Measurements from ENCODE around the gene GSC. TPM values are rescaled to one million over a fixed set of nuclear protein-coding genes. Genes with fewer than 3 reads are reported as not detected.

Gene GSC
- total and polyA plus RNA-seq, 2 experiments from 2014 or later, result 0.27 to 0.97 TPM

- ATAC-seq (no peak), DNase-seq (ENCODE audit: low spot score) (no peak)
- Mint-ChIP-seq H3K27ac (no peak overlapping the region), H3K36me3 (ENCODE audit: low read depth) (no peaks in the 10 kb centered on the region), H3K4me3 (no peak overlapping the region), H3K9me3 (no peaks in the 10 kb centered on the region), H3K4me1 (no peaks in the 10 kb centered on the region), H3K27me3 (ENCODE audit: insufficient read depth, low read depth, poor library complexity) (peaks cover 7% of the 10 kb centered on the region)
- H3K27ac ChIP-seq (ENCODE audit: low read depth), result no peak overlapping the region
- H3K79me2 ChIP-seq (replicated peaks; ENCODE audit: insufficient read depth), result no peaks in the 10 kb centered on the region
- no peaks in the 10 kb centered on the region for H3K27me3 ChIP-seq (ENCODE audit: insufficient read depth)
- no peak overlapping the region for H3K4me3 ChIP-seq
- no peak overlapping the region for H2AFZ ChIP-seq
- no peaks in the 10 kb centered on the region for H3K9me2 ChIP-seq (ENCODE audit: insufficient read depth)
- TF ChIP-seq, protein P1, sequence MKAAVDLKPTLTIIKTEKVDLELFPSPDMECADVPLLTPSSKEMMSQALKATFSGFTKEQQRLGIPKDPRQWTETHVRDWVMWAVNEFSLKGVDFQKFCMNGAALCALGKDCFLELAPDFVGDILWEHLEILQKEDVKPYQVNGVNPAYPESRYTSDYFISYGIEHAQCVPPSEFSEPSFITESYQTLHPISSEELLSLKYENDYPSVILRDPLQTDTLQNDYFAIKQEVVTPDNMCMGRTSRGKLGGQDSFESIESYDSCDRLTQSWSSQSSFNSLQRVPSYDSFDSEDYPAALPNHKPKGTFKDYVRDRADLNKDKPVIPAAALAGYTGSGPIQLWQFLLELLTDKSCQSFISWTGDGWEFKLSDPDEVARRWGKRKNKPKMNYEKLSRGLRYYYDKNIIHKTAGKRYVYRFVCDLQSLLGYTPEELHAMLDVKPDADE (IDR thresholded peaks at IDR 0.05), result no peak
- TF ChIP-seq NANOG (IDR thresholded peaks at IDR 0.05; ENCODE audit: borderline replicate concordance) (no peak), CREB1 (CRISPR knock-in tag; IDR thresholded peaks at IDR 0.05; ENCODE audit: low read depth) (no peak), STAT1 (IDR thresholded peaks at IDR 0.05; ENCODE audit: unreplicated experiment) (no peak), ZNF114 (CRISPR knock-in tag; IDR thresholded peaks at IDR 0.05) (no peak), ZNF331 (CRISPR knock-in tag; IDR thresholded peaks at IDR 0.05; ENCODE audit: low read depth) (no peak), JUNB (IDR thresholded peaks at IDR 0.05; ENCODE audit: unreplicated experiment) (no peak), POLR2AphosphoS5 (IDR thresholded peaks at IDR 0.05; ENCODE audit: low read depth) (no peak), EZH2 (IDR thresholded peaks at IDR 0.05; ENCODE audit: low read depth, unreplicated experiment) (no peak), EZH2phosphoT487 (IDR thresholded peaks at IDR 0.05; ENCODE audit: unreplicated experiment) (no peak)
- TF ChIP-seq, protein P2, sequence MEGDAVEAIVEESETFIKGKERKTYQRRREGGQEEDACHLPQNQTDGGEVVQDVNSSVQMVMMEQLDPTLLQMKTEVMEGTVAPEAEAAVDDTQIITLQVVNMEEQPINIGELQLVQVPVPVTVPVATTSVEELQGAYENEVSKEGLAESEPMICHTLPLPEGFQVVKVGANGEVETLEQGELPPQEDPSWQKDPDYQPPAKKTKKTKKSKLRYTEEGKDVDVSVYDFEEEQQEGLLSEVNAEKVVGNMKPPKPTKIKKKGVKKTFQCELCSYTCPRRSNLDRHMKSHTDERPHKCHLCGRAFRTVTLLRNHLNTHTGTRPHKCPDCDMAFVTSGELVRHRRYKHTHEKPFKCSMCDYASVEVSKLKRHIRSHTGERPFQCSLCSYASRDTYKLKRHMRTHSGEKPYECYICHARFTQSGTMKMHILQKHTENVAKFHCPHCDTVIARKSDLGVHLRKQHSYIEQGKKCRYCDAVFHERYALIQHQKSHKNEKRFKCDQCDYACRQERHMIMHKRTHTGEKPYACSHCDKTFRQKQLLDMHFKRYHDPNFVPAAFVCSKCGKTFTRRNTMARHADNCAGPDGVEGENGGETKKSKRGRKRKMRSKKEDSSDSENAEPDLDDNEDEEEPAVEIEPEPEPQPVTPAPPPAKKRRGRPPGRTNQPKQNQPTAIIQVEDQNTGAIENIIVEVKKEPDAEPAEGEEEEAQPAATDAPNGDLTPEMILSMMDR (conservative IDR thresholded peaks at IDR 0.05; ENCODE audit: low read depth in 2 of 2), result no peak
- no peaks in the 10 kb centered on the region for H3K36me3 ChIP-seq (ENCODE audit: insufficient read depth)
- H3K4me1 ChIP-seq (ENCODE audit: insufficient read depth), result no peaks in the 10 kb centered on the region
- H4K20me1 ChIP-seq (replicated peaks; ENCODE audit: insufficient read depth), result no peaks in the 10 kb centered on the region
- H3K4me2 ChIP-seq, result no peak overlapping the region
- no peaks in the 10 kb centered on the region for H3F3A ChIP-seq (replicated peaks; ENCODE audit: low read depth)
Observed at GRCh38 chr14:94751321-94751720, 18.6 kb downstream of the GSC start.

GRCh38 chr14:94750371-94750770, 19.5 kb downstream of the GSC start:
- Histone ChIP-seq H4K20me1 (replicated peaks; ENCODE audit: insufficient read depth) (no peaks in the 10 kb centered on the region), H3F3A (replicated peaks; ENCODE audit: low read depth) (no peaks in the 10 kb centered on the region), H3K9me2 (ENCODE audit: insufficient read depth) (no peaks in the 10 kb centered on the region), H3K36me3 (ENCODE audit: insufficient read depth) (no peaks in the 10 kb centered on the region), H3K4me1 (ENCODE audit: insufficient read depth) (no peaks in the 10 kb centered on the region), H2AFZ (no peak overlapping the region), H3K79me2 (replicated peaks; ENCODE audit: insufficient read depth) (no peaks in the 10 kb centered on the region), H3K27ac (ENCODE audit: low read depth) (no peak overlapping the region), H3K27me3 (ENCODE audit: insufficient read depth) (no peaks in the 10 kb centered on the region), H3K4me3 (no peak overlapping the region), H3K4me2 (no peak overlapping the region)
- no peak overlapping the region for H3K4me3 Mint-ChIP-seq
- H3K27ac Mint-ChIP-seq, result no peak overlapping the region
- H3K27me3 Mint-ChIP-seq (ENCODE audit: insufficient read depth, low read depth, poor library complexity), result peaks cover 7% of the 10 kb centered on the region
- H3K4me1 Mint-ChIP-seq, result no peaks in the 10 kb centered on the region
- no peak for ATAC-seq
- DNase-seq (ENCODE audit: low spot score), result no peak
- H3K36me3 Mint-ChIP-seq (ENCODE audit: low read depth), result no peaks in the 10 kb centered on the region
- H3K9me3 Mint-ChIP-seq, result no peaks in the 10 kb centered on the region
- TF ChIP-seq, protein P2 (conservative IDR thresholded peaks at IDR 0.05; ENCODE audit: low read depth in 2 of 2), result no peak
- TF ChIP-seq NANOG (IDR thresholded peaks at IDR 0.05; ENCODE audit: borderline replicate concordance), result no peak
- TF ChIP-seq ZNF462 (CRISPR knock-in tag; IDR thresholded peaks at IDR 0.05), result no peak
- TF ChIP-seq EZH2 (IDR thresholded peaks at IDR 0.05; ENCODE audit: low read depth, unreplicated experiment), result no peak
